GM21423 (cell line): ENCODE measurements around the gene ADCY4.
"Not testable (repeated sequence)": the region's sequence is repeated elsewhere in the genome, so short reads cannot be mapped to it uniquely, and the experiment has no call there.

Source experiments
- ATAC-seq: cut with Tn5 transposase; IDR thresholded peaks from one replicate; pipeline ENCODE4 v1.9.1; 2021; ENCODE audit warnings: mild to moderate bottlenecking, moderate library complexity; ENCODE audit not compliant: unreplicated experiment

The ADCY4 gene

GRCh38 chr14:24334431-24335291, at the start of gene ADCY4:
Gene ADCY4 (minus strand): TSS chr14:24335071. CDS start chr14:24334652, 419 bp downstream.
- no peak for ATAC-seq

GRCh38 chr14:24384169-24384568, 49.3 kb upstream of the ADCY4 start:
- ATAC-seq: no peak

DNA sequence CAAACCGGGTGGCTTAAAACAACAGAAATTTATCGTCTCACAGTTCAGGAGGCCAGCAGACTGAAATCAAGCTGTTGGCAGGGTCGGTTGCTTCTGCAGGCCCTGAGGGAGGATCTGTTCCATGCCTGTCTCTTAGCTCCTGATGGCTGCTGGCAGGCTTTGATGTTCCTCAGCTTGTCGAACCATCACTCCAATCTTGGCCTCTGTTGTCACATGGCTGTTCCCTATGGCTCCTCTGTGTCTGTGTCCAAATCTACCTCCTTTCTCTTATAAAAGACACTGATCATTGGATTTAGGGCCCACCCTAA, 47.1 kb upstream of the ADCY4 start:
- no peak for ATAC-seq

DNA sequence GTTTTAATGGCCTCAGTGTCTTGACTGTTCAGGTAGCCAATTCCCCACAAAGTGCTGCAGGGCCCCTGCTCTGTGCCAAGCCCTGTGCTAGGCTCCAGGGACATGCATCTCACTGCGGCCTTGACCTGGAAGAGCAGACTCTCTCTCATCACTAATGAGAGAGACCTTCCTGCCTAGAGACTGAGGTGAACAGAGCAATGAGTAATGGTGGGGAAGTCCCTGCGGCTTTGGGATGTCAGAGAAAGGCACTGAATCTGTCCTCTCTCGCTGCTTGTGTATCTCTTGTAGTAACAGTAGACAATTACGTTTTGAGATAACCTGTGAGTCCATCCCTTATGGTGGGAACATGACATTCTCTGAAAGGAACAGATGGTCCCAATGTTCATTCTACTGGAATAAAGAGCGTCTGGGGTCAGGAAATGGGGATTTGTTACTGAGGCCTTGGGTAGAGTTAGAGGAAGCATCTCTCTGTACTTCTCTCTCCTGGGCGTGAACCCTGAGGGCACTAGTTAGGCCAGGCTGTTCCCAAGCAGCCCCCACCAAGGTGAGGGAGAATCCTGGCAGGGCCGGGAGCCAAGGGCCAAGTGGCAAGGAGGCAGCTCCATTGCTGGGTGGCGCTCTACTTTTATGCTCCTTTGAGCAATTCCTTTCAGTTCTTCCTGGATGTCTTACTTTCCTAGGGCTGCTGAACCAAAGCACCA, 46.6 kb upstream of the ADCY4 start:
- no peak for ATAC-seq

GRCh38 chr14:24379907-24380730, 45.2 kb upstream of the ADCY4 start:
- no peak for ATAC-seq

DNA sequence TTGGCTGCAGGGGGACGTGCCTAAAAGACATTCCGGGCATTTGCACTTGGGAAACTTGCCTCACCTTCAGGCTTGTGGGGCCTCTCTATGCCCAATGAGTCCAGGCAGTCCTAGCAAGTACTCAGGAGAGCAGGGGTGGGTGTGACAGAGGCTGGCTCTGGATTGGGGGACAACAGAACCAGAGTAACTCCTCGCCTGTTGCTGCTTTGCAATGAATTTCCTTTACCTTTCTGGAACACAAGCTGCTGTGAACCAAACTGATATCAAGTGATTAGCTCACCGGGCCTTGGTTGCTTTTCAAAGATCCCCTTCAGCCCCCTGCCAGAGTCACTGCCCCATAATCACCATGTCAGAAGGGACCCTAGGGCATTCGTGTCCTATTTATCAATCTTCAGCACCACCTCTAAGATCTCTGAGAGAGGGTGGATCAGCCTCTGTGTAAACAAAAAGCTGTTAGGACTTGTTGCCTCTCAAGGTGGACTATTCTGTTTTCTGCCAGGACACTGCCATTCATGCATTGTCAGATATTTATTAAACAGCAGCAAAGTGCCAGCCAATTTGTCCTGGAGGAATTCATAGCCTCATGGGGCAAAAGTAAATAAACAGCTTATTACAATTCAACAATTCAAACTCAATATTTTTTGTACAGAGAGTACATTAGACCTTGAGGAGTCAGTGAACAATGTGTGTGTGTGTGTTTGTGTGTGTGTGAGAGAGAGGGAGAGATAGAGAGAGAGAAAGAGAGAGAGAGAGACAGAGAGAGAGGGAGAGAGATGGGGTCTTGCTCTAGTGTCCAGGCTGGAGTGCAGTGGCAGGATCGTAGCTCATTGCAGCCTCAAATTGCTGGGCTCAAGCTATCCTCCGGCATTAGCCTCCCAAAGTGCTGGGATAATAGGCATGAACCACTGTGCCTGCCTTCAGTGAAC, 44.4 kb upstream of the ADCY4 start:
- ATAC-seq: no peak

- no peak for ATAC-seq
Measured at GRCh38 chr14:24378327-24378726, 43.5 kb upstream of the ADCY4 start.

GRCh38 chr14:24377657-24378056, 42.8 kb upstream of the ADCY4 start:
- no peak for ATAC-seq

GRCh38 chr14:24377126-24377525, 42.3 kb upstream of the ADCY4 start:
- ATAC-seq: no peak

DNA sequence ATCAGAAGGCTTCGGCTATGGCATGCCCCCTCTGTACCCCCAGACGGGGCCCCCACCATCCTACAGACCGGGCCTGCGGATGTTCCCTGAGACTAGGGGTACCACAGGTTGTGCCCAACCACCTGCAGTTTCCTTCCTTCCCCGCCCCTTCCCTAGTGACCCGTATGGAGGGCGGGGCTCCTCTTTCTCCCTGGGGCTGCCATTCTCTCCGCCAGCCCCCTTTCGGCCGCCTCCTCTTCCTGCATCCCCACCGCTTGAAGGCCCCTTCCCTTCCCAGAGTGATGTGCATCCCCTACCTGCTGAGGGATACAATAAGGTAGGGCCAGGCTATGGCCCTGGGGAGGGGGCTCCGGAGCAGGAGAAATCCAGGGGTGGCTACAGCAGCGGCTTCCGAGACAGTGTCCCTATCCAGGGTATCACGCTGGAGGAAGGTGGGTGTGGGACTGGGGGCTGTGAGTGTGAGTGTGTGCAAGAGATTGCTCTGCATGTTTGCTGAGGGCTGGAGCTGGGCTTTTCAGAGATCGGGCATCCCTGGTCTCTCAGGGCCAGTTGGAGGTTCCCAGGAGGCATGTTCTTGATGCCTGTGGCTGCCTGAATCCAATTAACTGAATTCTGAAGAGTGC, 41.7 kb upstream of the ADCY4 start:
- no peak for ATAC-seq

DNA sequence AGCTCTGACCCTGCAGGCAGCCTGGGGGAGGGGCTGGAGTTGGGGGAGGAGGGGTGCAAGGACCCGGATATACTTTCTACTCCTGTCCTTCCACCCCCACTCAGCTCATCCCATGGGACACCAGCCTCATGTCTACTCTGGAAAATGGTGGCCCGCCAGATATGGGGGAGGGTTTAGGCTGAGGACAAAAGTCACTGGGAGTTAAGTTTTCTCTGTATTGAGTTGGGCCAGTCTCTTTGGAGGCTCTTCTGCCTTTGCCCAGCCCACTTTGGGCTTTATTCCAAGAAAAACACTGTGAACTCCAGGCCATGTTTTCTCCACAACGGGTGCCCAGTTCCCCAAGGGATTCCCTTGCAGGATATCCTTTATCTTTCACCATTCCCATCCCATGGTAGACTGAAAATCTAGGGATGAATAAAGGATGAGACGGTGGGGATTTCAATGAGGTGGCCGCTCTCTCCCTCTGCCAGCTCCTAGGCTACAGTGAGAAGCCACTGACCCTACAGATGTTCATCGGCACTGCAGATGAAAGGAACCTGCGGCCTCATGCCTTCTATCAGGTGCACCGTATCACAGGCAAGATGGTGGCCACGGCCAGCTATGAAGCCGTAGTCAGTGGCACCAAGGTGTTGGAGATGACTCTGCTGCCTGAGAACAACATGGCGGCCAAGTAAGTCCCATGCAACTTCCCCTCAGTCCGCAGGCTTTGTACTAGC, 38.0 kb upstream of the ADCY4 start:
- no peak for ATAC-seq

- not testable (repeated sequence) for ATAC-seq
Measured at GRCh38 chr14:24371605-24372004, 36.7 kb upstream of the ADCY4 start.

DNA sequence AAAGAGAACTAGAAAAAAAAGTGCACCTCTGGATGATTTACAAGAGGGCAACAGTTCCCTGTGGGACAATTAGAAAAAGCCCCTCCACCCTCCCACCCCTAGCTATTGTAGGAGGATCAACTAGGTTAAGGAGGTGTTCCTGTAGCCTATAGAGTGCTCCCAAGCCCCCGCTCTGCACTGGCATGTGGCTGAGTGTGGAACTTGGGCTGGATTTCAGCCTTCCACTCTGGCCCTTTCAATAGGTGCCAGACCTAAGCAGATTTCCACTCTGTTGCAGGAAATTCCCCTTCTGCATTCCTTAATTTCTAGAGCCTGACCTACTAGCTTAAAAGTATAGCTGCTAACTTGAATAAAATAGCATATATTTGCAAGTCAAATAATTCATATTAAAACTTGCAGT, 35.9 kb upstream of the ADCY4 start:
- ATAC-seq: no peak

DNA sequence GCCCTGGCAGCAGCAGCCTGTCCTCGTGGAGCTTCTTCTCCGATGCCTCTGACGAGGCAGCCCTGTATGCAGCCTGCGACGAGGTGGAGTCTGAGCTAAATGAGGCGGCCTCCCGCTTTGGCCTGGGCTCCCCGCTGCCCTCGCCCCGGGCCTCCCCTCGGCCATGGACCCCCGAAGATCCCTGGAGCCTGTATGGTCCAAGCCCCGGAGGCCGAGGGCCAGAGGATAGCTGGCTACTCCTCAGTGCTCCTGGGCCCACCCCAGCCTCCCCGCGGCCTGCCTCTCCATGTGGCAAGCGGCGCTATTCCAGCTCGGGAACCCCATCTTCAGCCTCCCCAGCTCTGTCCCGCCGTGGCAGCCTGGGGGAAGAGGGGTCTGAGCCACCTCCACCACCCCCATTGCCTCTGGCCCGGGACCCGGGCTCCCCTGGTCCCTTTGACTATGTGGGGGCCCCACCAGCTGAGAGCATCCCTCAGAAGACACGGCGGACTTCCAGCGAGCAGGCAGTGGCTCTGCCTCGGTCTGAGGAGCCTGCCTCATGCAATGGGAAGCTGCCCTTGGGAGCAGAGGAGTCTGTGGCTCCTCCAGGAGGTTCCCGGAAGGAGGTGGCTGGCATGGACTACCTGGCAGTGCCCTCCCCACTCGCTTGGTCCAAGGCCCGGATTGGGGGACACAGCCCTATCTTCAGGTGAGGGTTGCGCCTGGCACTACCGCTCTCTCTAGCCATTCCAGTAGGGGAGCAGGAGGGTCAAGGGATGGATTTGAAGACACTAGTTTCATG, 35.2 kb upstream of the ADCY4 start:
- ATAC-seq: no peak

- ATAC-seq: no peak
Measured at GRCh38 chr14:24369463-24369862, 34.6 kb upstream of the ADCY4 start.

DNA sequence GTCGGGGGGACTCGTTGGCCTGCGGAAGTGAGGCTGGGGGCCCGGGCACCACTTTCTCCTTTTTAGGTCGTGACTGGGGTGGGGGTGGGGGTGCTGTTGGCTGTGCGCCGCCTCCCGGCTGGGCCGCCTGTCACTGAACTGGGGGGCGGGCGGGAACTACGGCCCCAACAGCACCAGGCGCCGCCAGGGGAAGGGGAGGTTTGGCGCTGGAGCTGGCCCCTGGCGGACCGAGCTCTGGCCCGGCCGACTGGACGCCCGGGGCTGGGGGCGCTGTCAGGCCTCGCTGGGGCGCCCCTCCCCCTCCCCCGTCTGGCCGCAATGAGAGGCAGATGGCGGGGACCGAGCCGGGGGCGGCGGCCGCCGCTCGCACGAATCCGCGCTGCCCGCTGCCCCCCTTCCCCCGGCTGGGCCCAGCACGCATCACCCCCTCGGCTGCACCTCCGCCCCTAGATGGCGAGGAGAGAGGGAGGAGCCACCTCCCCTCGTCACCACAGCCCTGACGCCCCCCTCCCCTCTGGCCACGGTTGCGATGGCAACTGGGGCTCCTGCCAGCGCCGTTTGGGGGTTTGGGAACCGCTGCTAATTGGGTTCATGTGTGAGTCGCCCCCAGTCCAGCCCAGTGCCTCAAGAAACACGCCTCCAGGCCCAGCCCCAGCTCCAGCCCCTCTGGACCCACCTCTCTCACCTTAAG, 33.8 kb upstream of the ADCY4 start:
- no peak for ATAC-seq

- ATAC-seq: no peak
Measured at GRCh38 chr14:24368212-24368561, 33.3 kb upstream of the ADCY4 start.

DNA sequence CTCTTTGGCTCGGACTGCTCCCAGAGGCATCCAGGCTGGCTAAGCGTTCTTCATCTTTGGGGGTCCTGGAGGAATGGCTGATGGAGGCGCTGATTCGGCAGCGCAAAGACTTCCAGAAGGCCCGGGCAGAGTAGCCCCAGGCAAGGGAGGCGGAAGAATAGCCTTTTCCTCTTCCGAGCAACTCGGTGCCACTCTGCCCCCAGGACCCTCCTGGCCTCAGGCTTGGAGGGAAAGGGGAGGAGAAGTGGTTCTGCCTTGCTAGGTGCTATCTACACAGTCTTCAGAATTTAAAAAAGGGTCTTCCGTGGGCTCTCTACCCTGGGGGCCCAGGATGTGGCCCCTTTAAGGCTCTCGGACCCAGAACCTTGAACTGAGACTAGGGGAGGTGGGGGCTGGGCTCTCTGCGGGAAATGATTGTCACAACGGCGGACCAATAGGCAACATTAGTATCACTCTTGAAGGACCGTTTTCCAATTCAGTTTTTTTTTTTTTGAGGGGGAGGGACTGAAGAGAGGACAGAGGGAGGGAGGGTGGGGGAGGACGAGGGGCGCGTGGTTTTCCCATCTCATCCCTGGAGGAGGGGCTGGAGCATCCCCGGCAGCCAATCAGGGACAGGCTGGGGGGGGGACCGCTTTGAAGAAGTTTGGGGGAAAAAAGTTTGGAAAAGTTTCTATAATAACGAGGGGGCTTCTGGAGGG, 32.8 kb upstream of the ADCY4 start, which contains the start of gene NFATC4:
TSS of gene NFATC4 (plus strand) at position 671 of the 698 bp plus-strand sequence. CDS start 157 bp downstream, outside the sequence.
- ATAC-seq: peak; percentile 5
